SJSA1 (cell line): ENCODE results near the gene DEFB131B. TPM values are rescaled to one million over a fixed set of nuclear protein-coding genes. Genes with fewer than 3 reads are reported as not detected.

Experiments used
- DNase-seq, 2 experiments: peaks; one replicate each; pipeline ENCODE4 v3.0.0-alpha.2; 2015 to 2020; ENCODE audit warnings: low spot score in 2 of 2, low read depth in 1 of 2
- H3K27ac ChIP-seq: fragments of 250-450 bp; sonication (Bioruptor Pico); 2 replicates; pipeline ENCODE4 v1.5.1; 2020; ENCODE audit warnings: mild to moderate bottlenecking, moderate library complexity
- H3K27me3 ChIP-seq: fragments of 250-450 bp; sonication (Bioruptor Pico); replicated peaks from 2 replicates; pipeline ENCODE4 v1.5.1; 2020; ENCODE audit warnings: mild to moderate bottlenecking, moderate library complexity
- H3K36me3 ChIP-seq: fragments of 250-450 bp; sonication (Bioruptor Pico); 2 replicates; pipeline ENCODE4 v1.5.1; 2020; ENCODE audit warnings: mild to moderate bottlenecking
- H3K4me1 ChIP-seq: fragments of 250-450 bp; sonication (Bioruptor Pico); replicated peaks from 2 replicates; pipeline ENCODE4 v1.6.1; 2021; ENCODE audit warnings: mild to moderate bottlenecking
- H3K4me3 ChIP-seq: fragments of 250-450 bp; sonication (Bioruptor Pico); 2 replicates; pipeline ENCODE4 v1.5.1; 2020; ENCODE audit warnings: mild to moderate bottlenecking
- H3K9me3 ChIP-seq: fragments of 250-450 bp; sonication (Bioruptor Pico); replicated peaks from 2 replicates; pipeline ENCODE4 v1.5.1; 2020; ENCODE audit warnings: mild to moderate bottlenecking
- total RNA-seq: library from RNA; depleted of rRNA; stranded (reverse); fragments of >200 nt; shearing (Covaris generic); gene quantifications from 2 replicates; pipeline ENCODE4 v1.2.3, GENCODE V29; 2014; rRNA removed

Gene DEFB131B
- total RNA-seq, 1 experiment from 2014 or later: not detected

DNA sequence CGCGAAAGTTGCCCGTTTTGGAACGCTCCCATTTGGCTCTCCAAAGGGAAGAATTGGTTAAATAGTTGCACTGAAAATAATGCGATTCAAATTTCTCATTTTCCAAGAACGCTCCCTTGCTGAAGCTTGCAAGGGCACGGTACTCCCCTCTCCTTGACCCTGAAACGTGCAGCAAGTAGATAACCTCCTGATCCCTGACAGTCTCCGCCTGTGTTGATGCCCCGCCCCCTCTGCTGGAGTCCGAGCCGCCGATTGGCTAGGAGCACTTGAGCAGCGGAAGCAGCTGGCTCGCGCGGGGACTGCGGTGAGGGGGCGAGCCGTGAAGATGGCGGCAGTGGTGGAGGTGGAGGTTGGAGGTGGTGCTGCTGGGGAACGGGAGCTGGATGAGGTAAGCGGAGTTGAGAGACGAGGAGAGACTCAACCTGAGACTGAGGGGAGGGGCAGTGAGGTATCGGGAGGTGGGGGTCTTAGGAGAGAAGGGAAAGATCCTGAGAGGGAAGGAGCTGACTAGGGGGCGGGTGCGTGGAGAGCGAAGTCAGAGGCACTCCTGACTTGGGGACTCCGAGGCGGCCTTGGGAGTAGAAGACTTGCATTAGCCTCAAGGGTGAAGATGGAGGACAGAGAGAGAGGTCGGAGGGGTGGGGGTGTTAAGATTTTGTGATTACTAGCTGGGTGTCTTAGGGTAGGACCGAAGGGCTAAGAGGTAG, 50.6 kb downstream of the DEFB131B start, which contains the start of gene RNF121:
TSS of gene RNF121 (plus strand) at position 310 of the 707 bp plus-strand sequence. CDS start at position 326, 16 bp downstream.
- Histone ChIP-seq H3K9me3 (no peaks in the 10 kb centered on the region), H3K27me3 (no peaks in the 10 kb centered on the region), H3K27ac (peak within 1 kb of the TSS; percentile 97), H3K4me1 (peaks cover 8% of the 10 kb centered on the region), H3K4me3 (peak within 1 kb of the TSS; percentile 66), H3K36me3 (no peaks in the 10 kb centered on the region)
- DNase-seq: peak; percentile 91

DNA sequence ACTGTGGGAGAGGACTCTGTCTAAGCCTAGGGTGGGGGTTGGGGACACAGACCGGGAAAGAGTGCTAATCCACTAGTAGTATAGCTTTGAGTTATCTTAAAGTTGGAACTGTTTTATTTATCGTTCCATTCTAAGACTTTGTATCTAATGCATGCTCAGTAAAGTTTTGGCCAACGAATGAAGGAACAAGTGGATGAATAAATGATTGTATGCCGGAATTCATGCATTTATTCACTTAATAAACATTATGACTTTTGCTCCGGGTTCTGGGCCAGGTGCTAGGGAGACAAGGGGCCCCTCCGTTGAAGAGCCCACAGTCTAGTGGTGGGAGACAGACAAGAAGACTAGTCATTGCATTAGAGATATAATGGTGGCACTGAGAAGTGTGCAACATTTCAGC, 51.2 kb downstream of the DEFB131B start:
- Histone ChIP-seq H3K4me3 (peak overlapping the region; percentile 66), H3K9me3 (no peaks in the 10 kb centered on the region), H3K27me3 (no peaks in the 10 kb centered on the region), H3K36me3 (no peaks in the 10 kb centered on the region), H3K4me1 (peaks cover 8% of the 10 kb centered on the region), H3K27ac (no peak overlapping the region)
- DNase-seq: no peak

DNA sequence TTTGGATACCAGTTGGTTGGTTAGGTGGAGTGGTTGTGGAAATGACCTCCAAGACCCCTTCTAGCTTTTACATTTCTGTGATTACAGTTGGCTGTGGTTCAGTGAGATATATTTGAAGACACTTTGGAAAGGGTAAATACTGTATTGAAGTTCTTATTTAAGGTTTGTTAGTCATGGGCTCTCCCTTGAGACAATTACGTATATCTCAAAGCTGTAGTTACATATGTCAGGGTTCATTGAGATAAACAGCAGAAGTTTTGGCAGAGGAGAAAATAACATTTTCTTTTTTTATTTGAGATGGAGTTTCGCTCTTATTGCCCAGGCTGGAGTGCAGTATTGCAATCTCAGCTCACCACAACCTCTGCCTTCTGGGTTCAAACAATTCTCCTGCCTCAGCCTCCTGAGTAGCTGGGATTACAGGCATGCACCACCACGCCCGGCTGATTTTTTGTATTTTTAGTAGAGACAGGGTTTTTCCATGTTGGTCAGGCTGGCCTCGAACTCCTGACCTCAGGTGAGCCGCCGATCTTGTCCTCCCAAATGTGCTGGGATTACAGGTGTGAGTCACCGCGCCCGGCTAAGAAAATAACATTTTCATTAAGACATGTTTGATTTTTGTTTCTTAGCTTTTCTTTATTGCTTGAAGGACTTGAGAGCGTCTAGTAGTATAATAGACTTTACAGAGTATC, 52.4 kb downstream of the DEFB131B start:
- Histone ChIP-seq H3K4me1 (peaks cover 8% of the 10 kb centered on the region), H3K36me3 (no peaks in the 10 kb centered on the region), H3K4me3 (no peak overlapping the region), H3K27ac (no peak overlapping the region), H3K9me3 (no peaks in the 10 kb centered on the region), H3K27me3 (no peaks in the 10 kb centered on the region)
- DNase-seq: no peak

DNA sequence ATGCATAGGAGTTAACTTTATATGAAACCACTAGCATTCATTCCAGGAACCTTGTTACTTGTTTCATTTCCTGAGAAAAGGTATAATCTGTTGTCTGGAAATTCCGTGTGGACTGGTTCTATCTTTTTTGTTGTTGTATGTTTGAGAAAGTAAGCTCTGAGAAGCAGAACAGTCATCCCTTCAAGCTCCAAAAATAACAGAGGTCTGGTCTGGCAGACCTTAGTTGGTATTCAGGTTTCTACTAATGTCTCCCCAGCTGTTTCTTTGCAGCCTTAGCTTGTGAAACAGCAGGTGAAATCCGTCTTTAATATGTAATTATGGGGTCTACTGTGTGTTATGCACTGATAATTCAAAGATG, 53.0 kb downstream of the DEFB131B start:
- Histone ChIP-seq H3K36me3 (no peaks in the 10 kb centered on the region), H3K27me3 (no peaks in the 10 kb centered on the region), H3K4me3 (no peak overlapping the region), H3K4me1 (peaks cover 8% of the 10 kb centered on the region), H3K9me3 (no peaks in the 10 kb centered on the region), H3K27ac (no peak overlapping the region)
- no peak for DNase-seq

DNA sequence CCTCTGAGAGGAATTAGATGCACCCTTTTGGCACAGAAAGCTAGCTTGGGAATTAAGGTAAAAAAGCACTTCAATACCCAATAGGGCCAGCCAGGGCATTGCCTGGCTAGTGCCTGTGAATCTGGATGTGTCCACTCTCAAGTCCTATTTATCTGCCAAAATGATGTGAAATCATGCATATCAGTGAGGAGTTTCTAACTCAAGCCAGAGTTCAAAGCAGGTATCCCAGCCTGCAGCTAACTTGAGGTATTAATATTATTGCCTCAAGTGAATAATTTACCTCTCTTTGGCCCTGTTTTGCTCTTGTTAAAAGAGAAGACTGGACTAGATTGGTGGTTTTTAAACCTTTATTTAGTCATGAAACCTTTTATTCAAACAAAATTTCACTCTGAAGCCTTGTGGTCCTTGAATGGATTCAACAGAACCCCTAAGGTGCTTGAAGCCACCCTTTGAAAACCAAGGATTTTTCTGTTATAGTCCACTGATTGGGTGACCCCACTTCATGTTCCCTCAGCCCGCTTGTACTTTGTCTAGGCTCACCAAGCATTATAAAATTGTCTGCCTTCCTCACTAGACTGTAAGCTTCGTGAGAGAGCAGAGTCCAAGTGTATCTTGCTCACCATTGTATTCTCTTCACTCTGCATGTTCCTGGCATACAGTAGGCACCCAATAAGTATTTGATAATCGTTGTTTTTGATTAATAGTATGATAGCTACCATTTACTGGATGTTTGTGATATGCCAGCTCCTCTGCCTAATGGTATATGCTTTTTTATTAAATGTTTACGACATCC, 55.1 kb downstream of the DEFB131B start:
- no peaks in the 10 kb centered on the region for H3K9me3 ChIP-seq
- H3K27me3 ChIP-seq: no peaks in the 10 kb centered on the region
- H3K27ac ChIP-seq: no peak overlapping the region
- DNase-seq: no peak
- H3K4me1 ChIP-seq: peaks cover 15% of the 10 kb centered on the region
- no peaks in the 10 kb centered on the region for H3K36me3 ChIP-seq
- no peak overlapping the region for H3K4me3 ChIP-seq

Other genes with a start within 250 kb of the DEFB131B start
- gene DEFB108B, start 45.3 kb upstream of the DEFB131B start, total RNA-seq: not detected in 2 replicates
- gene XNDC1N, start 50.1 kb downstream of the DEFB131B start, total RNA-seq: 0.47 and 3.2 TPM in 2 replicates
- gene RNF121, start 50.6 kb downstream of the DEFB131B start, total RNA-seq: 6.4 and 21.4 TPM in 2 replicates
- 0.06 and 3.3 TPM in 2 replicates for gene IL18BP, start 120.5 kb downstream of the DEFB131B start, total RNA-seq
- 38.4 and 46.4 TPM in 2 replicates for gene NUMA1, start 202.1 kb downstream of the DEFB131B start, total RNA-seq
- 4.1 TPM in 1 of 2 replicates, not detected in the other for gene LRRC51, start 202.4 kb downstream of the DEFB131B start, total RNA-seq
- 51.2 and 76.8 TPM in 2 replicates for gene LAMTOR1, start 224.8 kb downstream of the DEFB131B start, total RNA-seq
- not detected in 2 replicates for gene TOMT, start 227.5 kb downstream of the DEFB131B start, total RNA-seq
- 23.5 and 46.9 TPM in 2 replicates for gene ANAPC15, start 234.2 kb downstream of the DEFB131B start, total RNA-seq